ENCODE measurements around the gene EIPR1.
"Not testable (repeated sequence)": the region's sequence is repeated elsewhere in the genome, so short reads cannot be mapped to it uniquely, and the experiment has no call there.

EIPR1 gene

DNA sequence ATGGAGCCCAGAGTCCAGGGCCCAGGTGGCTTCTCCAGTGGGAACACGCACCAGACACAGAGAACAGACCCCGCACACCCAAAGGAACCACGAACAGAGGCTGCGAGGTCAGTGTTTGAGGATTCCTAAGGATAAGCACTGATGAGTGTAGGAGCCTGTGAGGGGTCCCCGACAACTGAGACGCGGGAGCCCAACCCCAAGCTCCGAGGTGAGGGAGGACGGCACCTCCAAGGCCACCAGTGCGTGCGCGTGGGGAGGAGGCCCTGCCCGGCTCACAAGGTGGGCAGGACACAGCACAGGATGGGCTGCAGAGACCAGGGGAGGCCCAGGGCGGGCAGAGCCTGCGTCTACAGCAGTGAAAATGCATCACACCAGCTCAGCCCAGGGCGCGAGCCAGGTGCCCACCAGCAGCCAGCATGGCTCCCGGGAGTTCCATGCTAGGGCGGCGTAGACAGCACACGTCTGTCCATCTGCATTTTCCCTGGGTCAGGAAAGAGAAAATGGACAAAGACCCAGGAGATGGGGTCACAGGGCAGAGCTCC, 189.1 kb downstream of the EIPR1 start:
- DNase-seq = no peak

DNA sequence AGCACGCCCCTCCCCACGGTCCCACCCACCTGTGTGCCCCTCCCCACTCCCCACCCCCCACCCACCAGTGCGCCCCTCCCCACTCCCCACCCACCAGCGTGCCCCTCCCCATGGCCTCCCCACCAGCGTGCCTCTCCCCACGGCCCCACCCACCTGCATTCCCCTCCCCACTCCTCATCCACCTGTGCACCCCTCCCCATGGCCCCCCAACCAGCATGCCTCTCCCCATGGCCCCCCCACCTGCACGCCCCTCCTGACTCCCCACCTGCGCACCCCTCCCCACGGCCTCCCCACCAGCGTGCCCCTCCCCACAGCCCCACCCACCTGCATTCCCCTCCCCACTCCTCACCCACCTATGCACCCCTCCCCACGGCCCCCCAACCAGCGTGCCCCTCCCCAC, 190.2 kb downstream of the EIPR1 start:
- no peak for DNase-seq

- DNase-seq = no peak
Measured at GRCh38 chr2:3186766-3187165, 190.9 kb downstream of the EIPR1 start.

- no peak for DNase-seq
Measured at GRCh38 chr2:3185910-3186309, 191.7 kb downstream of the EIPR1 start.

- no peak for DNase-seq
Measured at GRCh38 chr2:3185256-3185655, 192.4 kb downstream of the EIPR1 start.

- DNase-seq = no peak
Measured at GRCh38 chr2:3184167-3184566, 193.5 kb downstream of the EIPR1 start.

- no peak for DNase-seq
Measured at GRCh38 chr2:3183766-3184165, 193.9 kb downstream of the EIPR1 start.

DNA sequence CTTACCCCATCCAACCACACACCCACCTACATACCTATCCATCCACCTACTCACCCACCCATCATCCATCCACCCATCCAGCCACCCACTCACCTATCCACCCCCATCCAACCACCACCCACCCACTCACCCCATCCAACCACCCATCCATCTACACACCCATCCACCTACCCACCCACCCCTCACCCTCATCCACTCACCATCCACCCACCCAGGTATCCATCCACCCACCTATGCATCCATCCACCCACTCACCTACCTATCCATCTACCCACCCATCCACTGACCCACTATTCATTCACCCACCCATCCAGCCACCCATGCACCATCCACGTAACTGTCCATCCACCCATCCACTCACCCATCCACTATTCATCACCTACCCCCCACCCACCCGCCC, 194.8 kb downstream of the EIPR1 start:
- no peak for DNase-seq

GRCh38 chr2:3181416-3182010, 196.1 kb downstream of the EIPR1 start:
- no peak for DNase-seq

DNA sequence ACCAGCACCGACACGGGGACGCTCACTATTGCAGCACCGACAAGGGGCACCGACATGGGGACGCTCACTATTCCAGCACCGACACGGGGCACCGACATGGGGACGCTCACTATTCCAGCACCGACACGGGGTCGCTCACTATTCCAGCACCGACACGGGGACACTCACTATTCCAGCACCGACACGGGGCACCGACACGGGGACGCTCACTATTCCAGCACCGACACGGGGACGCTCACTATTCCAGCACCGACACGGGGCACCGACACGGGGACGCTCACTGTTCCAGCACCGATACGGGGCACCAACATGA, 196.8 kb downstream of the EIPR1 start:
- DNase-seq = not testable (repeated sequence)

DNA sequence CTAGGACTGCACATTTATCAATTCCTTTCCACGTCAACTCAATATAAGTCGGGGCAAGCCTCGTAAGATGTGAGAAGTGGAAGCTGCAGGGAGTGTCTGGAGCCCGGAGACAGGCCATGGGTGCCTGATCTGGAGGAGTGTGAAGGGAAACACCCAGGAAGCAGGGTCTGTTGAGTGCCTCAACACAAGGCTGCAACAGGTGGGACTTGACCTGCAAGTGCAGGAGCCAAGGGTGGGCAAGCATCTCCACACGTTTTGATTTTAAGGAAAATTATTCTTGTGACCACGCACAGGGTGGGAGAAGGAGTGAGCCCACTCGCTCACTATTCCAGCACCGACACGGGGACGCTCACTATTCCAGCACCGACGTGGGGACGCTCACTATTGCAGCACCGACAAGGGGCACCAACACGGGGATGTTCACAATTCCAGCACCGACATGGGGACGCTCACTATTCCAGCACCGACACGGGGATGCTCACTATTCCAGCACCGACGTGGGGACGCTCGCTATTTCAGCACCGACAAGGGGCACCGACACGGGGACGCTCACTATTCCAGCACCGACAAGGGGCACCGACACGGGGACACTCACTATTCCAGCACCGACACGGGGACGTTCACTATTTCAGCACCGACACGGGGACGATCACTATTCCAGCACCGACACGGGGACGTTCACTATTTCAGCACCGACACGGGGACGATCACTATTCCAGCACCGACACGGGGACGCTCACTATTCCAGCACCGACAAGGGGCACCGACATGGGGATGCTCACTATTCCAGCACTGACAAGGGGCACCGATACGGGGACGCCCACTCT, 197.3 kb downstream of the EIPR1 start:
- no peak for DNase-seq

DNA sequence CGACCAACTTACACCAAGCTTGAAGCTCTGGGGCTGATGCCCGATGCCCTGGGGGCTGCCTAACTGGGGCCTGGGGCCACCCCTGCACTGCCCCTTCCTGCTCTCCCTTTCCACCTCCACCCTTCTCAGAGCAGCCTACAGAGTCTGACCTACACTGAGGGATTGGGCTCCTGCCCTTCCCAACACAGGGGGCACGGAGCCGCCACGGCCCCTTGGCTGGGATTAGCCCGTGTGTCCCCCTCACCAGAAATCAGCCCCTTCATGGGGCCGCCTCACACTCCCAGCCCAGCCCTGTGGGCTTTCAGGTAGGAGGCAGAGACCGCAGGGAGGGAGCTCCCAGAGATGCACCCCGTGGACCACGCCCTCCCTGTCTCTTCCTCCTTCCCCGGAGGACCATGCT, 198.0 kb downstream of the EIPR1 start:
- DNase-seq = no peak

GRCh38 chr2:3179208-3179607, 198.4 kb downstream of the EIPR1 start:
- DNase-seq = no peak

- DNase-seq = no peak
Measured at GRCh38 chr2:3178578-3179031, 199.0 kb downstream of the EIPR1 start.

DNA sequence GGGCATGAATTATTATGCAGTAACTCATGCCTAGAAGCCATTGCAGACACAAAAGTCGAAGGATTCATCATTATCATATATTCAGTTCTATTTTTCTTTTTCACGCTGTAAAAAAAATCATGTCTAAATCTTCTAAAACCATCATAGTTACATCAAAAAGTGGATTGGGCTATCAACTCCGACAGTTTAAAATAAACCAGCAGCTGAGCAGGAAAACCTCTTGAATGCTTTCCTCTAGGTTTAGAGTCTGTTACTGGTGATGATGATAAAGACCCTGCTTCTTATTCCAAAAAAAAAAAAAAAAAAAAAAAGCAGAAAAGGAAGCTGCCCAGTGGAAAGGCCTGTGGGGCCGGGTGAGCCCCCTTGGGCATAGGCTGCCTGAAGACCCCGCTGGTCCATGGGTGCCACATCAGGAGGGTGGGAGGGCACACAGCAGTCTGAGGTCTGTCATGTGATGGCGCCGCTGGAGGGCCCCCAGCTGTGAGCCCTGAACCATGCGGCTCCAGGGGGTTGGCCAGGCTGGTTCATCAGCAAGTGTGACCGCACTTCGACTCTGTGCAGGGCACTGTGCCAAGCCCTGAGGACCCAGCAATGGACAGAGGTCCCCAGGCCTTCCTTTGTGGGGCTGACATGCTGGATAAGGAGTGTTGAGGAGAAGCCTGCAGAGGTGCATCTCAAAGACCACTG, 199.6 kb downstream of the EIPR1 start:
- DNase-seq = no peak

- no peak for DNase-seq
Measured at GRCh38 chr2:3176869-3177255, 200.8 kb downstream of the EIPR1 start.

DNA sequence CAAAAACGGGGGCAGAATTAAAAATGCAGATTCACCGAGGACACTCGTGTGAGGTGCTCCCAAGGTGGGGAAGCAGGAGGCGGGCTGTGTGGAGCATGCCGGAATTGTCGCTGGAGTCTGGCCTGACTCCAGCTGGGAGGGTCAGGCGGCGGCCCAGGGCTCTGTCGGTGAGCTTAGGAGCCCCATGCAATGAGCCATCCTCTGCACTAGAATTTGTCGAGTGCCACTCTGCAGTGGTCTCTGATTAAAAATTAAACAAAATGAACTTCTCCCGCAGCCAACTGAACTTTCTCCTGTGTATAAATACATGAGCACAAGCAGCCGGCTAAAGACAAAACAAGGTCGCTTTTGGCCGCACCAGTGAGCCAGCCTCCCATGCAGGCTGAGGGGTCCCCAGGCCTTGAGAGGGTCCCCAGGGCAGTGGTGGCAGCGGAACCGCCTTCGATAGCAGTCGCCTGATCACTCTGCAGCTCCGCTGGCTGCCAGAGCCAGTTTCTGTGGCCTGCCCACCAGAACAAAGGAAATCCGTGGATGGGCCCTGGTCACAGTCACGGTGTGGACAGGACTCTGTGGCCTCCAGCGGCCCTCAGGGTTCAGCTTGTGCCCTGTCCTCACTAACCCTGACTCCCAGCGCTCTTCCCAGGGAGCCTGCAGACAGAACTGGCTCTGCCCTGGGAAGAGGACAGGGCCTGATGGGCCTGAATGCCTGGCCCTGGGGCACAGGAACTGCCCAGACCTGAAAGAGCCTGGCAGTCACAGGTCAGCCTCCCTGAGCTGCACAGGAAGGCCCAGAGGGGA, 201.3 kb downstream of the EIPR1 start:
- DNase-seq = no peak

GRCh38 chr2:3175568-3175955, 202.1 kb downstream of the EIPR1 start:
- DNase-seq = no peak

DNA sequence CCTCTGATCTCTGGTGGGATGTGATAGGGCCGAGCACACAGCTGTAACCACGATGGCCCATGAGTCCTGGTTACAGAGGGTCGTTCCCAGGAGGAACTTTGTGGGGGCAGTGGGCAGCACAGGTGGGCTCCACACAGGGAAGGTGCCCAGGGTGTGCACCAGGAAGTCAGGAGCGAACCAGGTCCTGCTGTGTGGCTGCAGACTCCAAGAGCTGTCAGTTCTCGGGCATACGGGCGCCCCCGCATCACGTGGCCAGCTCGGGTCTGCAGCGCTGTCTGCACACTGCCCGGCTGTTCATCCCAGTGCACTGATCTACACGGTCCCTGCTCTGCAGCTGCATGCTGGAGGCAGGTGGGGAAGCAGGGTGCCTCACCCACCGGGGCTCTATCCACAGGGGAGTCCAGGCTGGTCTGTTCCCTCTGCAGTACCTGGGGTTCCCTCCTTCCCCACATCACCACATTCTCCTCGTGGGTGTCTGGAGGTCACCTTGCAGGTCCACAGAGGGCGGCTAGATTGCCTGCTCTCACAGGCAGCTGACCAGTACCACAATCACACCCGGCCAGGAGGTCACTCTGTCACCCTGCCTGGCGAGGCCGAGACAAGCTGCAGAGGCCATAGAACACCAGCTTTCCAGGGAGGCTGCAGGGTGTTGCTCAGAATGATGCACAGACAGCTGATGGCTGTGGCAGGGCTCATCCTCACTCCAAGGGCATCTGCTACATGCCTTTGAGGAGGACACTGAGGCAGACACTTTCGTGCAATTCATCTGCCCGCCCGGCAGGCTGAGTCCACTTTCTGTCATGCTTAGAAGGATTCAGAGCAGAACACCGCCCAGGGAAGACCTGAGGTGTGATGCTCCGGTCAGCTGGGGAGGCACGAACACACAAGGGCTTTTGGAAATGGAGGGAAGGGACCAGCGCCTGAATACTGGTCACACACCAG, 202.7 kb downstream of the EIPR1 start:
- no peak for DNase-seq

GRCh38 chr2:3173031-3173430, 204.6 kb downstream of the EIPR1 start:
- DNase-seq = no peak

DNA sequence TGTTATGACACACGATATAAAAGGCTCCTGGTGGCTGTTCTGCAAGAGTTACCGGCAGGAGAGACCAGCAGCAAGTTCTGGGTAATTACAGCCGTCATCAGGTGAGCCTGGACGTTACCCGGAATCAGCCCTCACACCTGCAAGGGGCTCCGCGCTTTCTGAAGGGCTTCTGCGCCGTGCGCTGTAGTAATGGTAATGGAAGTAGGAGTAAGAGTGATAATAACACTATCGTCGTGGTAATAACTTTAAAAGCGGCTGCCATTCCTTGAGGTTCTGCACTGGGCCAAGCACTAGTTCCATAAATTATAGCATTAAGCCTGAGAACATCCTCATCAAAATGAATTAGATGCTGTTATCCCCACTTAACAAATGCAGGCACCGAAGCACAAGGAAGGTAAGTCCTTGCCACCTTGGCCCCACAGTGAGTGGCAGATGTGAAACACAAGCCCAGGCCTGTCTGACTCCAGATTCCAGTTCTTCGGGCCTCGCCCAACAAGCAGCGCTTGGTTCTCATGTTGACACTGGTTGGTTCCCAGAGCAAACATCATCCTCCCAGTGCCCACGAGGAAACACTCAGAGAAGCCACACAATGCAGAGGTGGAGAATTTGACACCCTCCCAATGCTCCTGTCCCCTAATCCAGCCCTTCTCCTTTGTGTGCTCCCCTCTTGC, 205.2 kb downstream of the EIPR1 start:
- no peak for DNase-seq
